WERI-Rb-1 (cell line): Measurements from ENCODE around the gene RPRD1B.
A peak's percentile ranks its signal among the peaks of the same experiment; 100 is the strongest.

ENCODE experiments used
- DNase-seq: peaks from one replicate; pipeline ENCODE4 v3.0.0-alpha.2; 2020
- H3K27ac ChIP-seq: fragments of 250-450 bp; sonication (Bioruptor Pico); 2 replicates; pipeline ENCODE4 v1.5.1; 2020; ENCODE audit warnings: mild to moderate bottlenecking, moderate library complexity
- H3K27me3 ChIP-seq: fragments of 250-450 bp; sonication (Bioruptor Pico); 2 replicates; pipeline ENCODE4 v1.5.1; 2021; ENCODE audit warnings: mild to moderate bottlenecking, low read depth, moderate library complexity; ENCODE audit not compliant: insufficient read depth, severe bottlenecking
- H3K36me3 ChIP-seq: fragments of 250-450 bp; sonication (Bioruptor Pico); 2 replicates; pipeline ENCODE4 v1.5.1; 2020; ENCODE audit warnings: mild to moderate bottlenecking, moderate library complexity
- H3K4me3 ChIP-seq: 2 replicates; pipeline ENCODE4 v1.5.1; 2011; ENCODE audit warnings: low read depth, mild to moderate bottlenecking, control low read depth, low read length
- H3K9me3 ChIP-seq: fragments of 250-450 bp; sonication (Bioruptor Pico); 2 replicates; pipeline ENCODE4 v1.5.1; 2021; ENCODE audit warnings: mild to moderate bottlenecking, moderate library complexity; ENCODE audit not compliant: severe bottlenecking
- TF ChIP-seq, protein P1 (sequence below): IDR thresholded peaks from 2 replicates; pipeline ENCODE4 v1.5.1; 2011; ENCODE audit warnings: low read depth, mild to moderate bottlenecking, control low read depth, inconsistent platforms, low read length

RPRD1B gene, protein sequence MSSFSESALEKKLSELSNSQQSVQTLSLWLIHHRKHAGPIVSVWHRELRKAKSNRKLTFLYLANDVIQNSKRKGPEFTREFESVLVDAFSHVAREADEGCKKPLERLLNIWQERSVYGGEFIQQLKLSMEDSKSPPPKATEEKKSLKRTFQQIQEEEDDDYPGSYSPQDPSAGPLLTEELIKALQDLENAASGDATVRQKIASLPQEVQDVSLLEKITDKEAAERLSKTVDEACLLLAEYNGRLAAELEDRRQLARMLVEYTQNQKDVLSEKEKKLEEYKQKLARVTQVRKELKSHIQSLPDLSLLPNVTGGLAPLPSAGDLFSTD

DNA sequence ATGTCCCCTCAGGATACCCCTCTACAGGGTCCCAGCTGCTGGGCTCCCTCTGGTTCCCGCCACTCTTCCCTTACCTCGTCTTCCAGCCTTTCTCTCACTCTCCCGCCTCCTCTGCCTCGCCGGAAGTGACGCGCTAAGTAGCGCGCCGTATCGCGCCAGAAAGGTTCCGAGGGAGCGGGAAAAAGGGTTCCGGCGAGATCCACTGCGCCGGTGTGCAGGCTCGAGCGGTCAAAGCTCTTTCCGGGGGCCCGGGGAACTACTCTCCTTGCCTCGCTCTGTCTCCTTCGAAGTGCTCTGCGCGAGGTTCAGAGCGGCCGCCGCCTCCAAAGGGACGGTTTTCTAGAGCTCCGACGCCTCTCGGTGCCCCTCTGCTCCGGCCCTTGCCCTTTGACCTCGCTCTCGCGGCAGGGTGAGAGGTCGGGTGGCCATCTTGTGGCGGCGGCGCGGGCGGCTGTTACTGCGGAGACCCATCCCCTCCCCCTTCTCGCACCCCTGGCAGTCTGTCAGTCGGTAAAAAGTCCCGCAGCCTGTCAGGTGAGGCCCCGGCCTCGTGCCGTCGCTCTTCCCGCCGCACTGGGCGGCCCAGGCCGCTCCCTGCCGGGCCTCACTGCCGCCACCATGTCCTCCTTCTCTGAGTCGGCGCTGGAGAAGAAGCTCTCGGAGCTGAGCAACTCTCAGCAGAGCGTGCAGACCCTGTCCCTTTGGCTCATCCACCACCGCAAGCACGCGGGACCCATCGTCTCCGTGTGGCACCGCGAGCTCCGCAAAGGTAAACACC, at the start of gene RPRD1B, which contains the start of gene TTI1:
TSS of gene RPRD1B (plus strand) at position 417 of the 778 bp plus-strand sequence. CDS start at position 619, 202 bp downstream.
TSS of gene TTI1 (minus strand) at position 127 of the 778 bp plus-strand sequence. CDS start 19,640 bp downstream, outside the sequence.
- Histone ChIP-seq H3K36me3 (peaks cover 49% of the 10 kb centered on the region), H3K9me3 (no peaks in the 10 kb centered on the region), H3K27me3 (no peaks in the 10 kb centered on the region), H3K4me3 (peak within 1 kb of the TSS; percentile 100), H3K27ac (peak within 1 kb of the TSS; percentile 99)
- peak; percentile 90 for DNase-seq
- TF ChIP-seq, protein P1, sequence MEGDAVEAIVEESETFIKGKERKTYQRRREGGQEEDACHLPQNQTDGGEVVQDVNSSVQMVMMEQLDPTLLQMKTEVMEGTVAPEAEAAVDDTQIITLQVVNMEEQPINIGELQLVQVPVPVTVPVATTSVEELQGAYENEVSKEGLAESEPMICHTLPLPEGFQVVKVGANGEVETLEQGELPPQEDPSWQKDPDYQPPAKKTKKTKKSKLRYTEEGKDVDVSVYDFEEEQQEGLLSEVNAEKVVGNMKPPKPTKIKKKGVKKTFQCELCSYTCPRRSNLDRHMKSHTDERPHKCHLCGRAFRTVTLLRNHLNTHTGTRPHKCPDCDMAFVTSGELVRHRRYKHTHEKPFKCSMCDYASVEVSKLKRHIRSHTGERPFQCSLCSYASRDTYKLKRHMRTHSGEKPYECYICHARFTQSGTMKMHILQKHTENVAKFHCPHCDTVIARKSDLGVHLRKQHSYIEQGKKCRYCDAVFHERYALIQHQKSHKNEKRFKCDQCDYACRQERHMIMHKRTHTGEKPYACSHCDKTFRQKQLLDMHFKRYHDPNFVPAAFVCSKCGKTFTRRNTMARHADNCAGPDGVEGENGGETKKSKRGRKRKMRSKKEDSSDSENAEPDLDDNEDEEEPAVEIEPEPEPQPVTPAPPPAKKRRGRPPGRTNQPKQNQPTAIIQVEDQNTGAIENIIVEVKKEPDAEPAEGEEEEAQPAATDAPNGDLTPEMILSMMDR: no peak

DNA sequence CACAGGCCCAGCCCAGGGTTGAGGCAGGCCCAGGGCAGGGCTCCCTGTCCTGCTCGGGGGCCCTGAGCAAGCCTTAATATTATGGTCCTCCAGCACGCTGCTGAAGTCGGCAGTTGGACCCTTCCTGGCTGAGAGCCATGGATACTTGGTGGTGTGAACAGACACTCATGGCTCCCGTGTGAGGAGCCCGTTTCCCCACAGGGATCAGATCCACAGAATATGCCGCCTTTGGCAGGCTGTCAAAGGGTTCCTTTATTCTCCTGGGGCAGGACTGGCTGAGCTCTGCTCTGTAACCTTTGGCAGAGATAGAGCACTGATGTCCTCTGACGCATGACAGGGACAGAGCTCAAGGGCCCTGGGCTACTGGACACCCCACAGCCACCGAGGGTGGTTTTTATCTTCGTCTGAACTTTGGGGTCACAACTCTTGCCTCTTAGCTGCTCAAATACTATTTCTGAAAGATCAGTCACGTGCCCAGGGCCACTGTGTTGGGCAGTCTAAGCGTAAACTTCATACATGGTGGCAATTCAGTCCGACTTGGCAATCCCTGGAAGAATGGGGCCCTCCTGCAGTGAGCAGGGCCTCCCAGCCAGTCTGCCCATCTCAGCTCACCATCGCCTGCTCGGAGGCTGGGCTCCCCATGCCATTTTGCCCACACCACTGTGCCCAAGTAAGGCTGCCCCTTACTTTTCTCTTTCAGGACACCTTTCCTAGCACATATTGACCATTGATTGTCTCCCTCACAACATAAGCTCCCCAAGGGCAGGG, 49.3 kb upstream of the RPRD1B start:
- Histone ChIP-seq H3K4me3 (no peak overlapping the region), H3K27ac (no peak overlapping the region), H3K36me3 (peaks cover 43% of the 10 kb centered on the region), H3K9me3 (no peaks in the 10 kb centered on the region), H3K27me3 (no peaks in the 10 kb centered on the region)
- DNase-seq: no peak
- TF ChIP-seq, protein P1: no peak

DNA sequence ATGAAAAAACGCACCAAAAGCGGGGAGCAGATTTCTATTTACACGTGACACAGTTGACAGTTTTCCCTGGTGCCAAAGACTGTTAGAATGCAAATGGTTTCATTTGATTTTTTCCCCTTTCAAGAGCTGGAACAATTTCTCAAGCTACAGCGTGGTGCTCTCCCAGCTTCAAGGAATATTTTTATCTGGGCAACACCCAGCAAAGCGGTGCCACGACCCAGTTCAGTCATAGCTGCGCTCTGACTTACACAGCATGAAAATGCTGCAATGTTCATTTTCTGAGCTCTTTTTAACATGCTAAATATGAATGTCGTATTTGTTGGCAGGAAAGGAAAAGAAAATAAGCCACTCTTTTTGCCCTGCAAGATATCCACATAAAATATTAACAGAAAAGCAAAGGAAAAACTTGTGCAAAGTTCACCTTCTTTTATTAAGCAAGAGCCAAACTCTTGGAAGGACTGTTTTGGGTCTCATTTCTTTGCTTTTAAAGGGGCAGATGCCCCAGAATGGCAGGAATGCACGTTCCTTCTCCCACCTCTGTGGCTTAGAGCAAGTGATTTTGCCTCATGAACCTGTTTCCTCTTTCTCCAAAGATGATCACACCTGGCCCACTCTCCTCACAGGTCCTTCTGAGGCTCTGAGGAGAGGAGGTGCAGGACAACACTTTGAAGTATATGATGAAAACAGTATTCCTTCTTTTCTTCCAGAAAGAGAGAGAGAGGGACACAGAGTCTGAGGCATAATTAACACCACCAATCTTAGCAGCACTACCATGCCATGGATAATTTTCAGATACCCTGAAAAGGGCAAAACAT, 47.3 kb upstream of the RPRD1B start:
- TF ChIP-seq, protein P1: no peak
- no peaks in the 10 kb centered on the region for H3K9me3 ChIP-seq
- H3K36me3 ChIP-seq: peaks cover 43% of the 10 kb centered on the region
- H3K4me3 ChIP-seq: no peak overlapping the region
- no peaks in the 10 kb centered on the region for H3K27me3 ChIP-seq
- H3K27ac ChIP-seq: peak overlapping the region; percentile 79
- DNase-seq: no peak

DNA sequence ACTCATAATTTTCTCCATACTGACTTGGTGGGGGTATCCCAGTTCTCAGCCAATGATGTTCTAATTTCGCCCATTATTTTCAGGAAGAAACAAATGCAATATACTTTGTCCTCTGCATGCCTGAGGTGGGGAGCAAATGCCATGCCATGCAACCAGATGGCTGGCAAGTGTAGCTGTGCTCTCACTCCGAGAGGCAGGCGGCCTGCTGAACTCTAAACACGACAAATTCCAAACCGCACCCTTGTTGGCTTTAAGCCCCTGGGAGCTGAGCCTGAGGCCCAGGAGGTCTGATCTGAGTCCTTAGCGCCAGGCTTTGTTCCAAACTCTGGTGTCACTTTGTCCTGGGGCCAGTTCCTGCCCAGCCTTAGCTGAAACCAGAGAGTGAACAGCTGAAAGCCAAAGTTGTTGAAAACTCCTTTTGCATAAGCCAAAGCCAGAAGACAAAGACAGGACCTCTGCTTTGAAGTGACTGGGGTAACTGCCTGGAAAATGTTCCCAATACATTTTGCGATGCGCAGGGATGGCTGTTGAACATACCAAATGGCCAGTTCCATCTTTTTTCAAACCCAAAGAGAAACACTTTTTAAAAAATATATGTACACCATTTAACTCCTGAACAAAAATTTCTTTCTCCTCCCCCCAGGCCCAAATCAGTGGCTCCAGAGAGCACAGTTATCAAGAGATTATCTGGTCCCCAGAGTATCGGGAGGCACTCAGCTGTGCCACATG, 46.5 kb upstream of the RPRD1B start:
- Histone ChIP-seq H3K9me3 (no peaks in the 10 kb centered on the region), H3K27ac (peak overlapping the region; percentile 79), H3K36me3 (peaks cover 40% of the 10 kb centered on the region), H3K4me3 (peak overlapping the region; percentile 1; the same call in 1 of the 2 replicates), H3K27me3 (no peaks in the 10 kb centered on the region)
- peak; percentile 63 for DNase-seq
- TF ChIP-seq, protein P1: no peak
